Stomach (tissue), 4 donors: ENCODE measurements around the gene ADI1.

Source experiments
- EP300 ChIP-seq: sonication (generic); formaldehyde crosslinking; IDR thresholded peaks from one replicate; pipeline ENCODE4 v1.6.1; 2017; ENCODE audit warnings: antibody characterized with exemption
- POLR2AphosphoS5 ChIP-seq, 3 donors: sonication (generic); formaldehyde crosslinking; IDR thresholded peaks; one replicate each; pipeline ENCODE4 v1.6.1; 2016; ENCODE audit warnings: antibody characterized with exemption in 3 of 3

GRCh38 chr2:3456125-3456524 is 63.2 kb downstream of the ADI1 start:
- no peak for TF ChIP-seq EP300
- TF ChIP-seq POLR2AphosphoS5 (IDR thresholded peaks at IDR 0.05): no peak
